ENCODE results near the gene SMYD5.

DNA sequence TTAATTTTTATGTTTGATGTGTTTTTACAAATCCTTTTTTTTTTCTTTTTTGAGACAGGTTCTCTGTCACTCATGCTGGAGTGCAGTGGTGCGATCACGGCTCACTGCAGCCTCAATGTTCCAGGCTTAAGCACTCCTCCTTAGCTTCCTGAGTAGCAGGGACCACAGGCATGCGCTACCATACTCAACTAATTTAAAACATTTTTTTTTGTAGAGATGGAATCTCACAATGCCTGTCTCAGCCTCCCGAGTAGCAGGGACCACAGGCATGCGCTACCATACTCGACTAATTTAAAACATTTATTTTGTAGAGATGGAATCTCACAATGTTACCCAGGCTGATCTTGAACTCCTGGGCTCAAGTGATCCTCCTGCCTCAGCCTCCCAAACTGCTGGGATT is 8.4 kb upstream of the SMYD5 start:
- no peak for TF ChIP-seq POLR2A (IDR thresholded peaks at IDR 0.05)
- TF ChIP-seq, protein P1, sequence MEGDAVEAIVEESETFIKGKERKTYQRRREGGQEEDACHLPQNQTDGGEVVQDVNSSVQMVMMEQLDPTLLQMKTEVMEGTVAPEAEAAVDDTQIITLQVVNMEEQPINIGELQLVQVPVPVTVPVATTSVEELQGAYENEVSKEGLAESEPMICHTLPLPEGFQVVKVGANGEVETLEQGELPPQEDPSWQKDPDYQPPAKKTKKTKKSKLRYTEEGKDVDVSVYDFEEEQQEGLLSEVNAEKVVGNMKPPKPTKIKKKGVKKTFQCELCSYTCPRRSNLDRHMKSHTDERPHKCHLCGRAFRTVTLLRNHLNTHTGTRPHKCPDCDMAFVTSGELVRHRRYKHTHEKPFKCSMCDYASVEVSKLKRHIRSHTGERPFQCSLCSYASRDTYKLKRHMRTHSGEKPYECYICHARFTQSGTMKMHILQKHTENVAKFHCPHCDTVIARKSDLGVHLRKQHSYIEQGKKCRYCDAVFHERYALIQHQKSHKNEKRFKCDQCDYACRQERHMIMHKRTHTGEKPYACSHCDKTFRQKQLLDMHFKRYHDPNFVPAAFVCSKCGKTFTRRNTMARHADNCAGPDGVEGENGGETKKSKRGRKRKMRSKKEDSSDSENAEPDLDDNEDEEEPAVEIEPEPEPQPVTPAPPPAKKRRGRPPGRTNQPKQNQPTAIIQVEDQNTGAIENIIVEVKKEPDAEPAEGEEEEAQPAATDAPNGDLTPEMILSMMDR (IDR thresholded peaks at IDR 0.05), result no peak
